Tibial artery (tissue), 4 donors: ENCODE data around the gene ZNF248.
"Not testable (repeated sequence)": the region's sequence is repeated elsewhere in the genome, so short reads cannot be mapped to it uniquely, and the experiment has no call there.

Experiments used
- DNase-seq, 2 donors: peaks; one replicate each; pipeline ENCODE4 v3.0.0-alpha.2; 2019
- H3K27ac ChIP-seq, 2 donors: fragments of 200-600 bp; sonication (generic) in 1 of 2; 1 replicate in 1 of 2; 2 replicates in 1 of 2; pipeline ENCODE4 v1.5.1; 2018 to 2019; ENCODE audit warnings: mild to moderate bottlenecking in 1 of 2
- H3K27me3 ChIP-seq, 2 donors: fragments of 200-600 bp; sonication (generic) in 1 of 2; one replicate each; pipeline versions ENCODE4 v1.5.1 to v1.6.0; 2016 to 2019
- H3K36me3 ChIP-seq, 3 donors: fragments of 200-600 bp; sonication (generic) in 2 of 3; one replicate each; pipeline ENCODE4 v1.5.1; 2016 to 2019; ENCODE audit warnings: mild to moderate bottlenecking in 2 of 3
- H3K4me1 ChIP-seq, 4 donors: fragments of 200-600 bp; sonication (generic) in 2 of 4; 1 replicate in 3 of 4; 2 replicates in 1 of 4; pipeline ENCODE4 v1.5.1; 2016 to 2019
- H3K4me3 ChIP-seq, 2 donors: fragments of 200-600 bp; sonication (generic) in 1 of 2; 1 replicate in 1 of 2; 2 replicates in 1 of 2; pipeline ENCODE4 v1.5.1; 2018 to 2019; ENCODE audit warnings: mild to moderate bottlenecking in 2 of 2
- H3K9me3 ChIP-seq, 3 donors: fragments of 200-600 bp; sonication (generic) in 1 of 3; one replicate each; pipeline ENCODE4 v1.5.1; 2016 to 2019
- CTCF ChIP-seq, 2 experiments: fragments of 200-600 bp in 1 of 2; fragments of 450-650 bp in 1 of 2; IDR thresholded peaks; one replicate each; pipeline ENCODE4 v1.5.1; 2017 to 2019; ENCODE audit warnings: antibody characterized with exemption in 2 of 2, mild to moderate bottlenecking in 1 of 2, moderate library complexity in 1 of 2
- intact Hi-C: fragments of 100-400 bp; cut with DNase I; formaldehyde crosslinking; loops from one replicate; pipeline ENCODE4 v1.15.0; 2023; ENCODE audit warnings: low total_unique reads

The ZNF248 gene

GRCh38 chr10:37865957-37866803 lies 8.8 kb upstream of the ZNF248 start:
- H3K27ac ChIP-seq: no peak overlapping the region
- no peaks in the 10 kb centered on the region for H3K36me3 ChIP-seq
- no peak for TF ChIP-seq CTCF (IDR thresholded peaks at IDR 0.05)
- no peaks in the 10 kb centered on the region for H3K27me3 ChIP-seq
- no peak for DNase-seq
- H3K9me3 ChIP-seq: no peaks in the 10 kb centered on the region
- intact Hi-C loops: no loop called here
- H3K4me1 ChIP-seq: no peaks in the 10 kb centered on the region
- H3K4me3 ChIP-seq: no peak overlapping the region

GRCh38 chr10:37865264-37865663 lies 7.9 kb upstream of the ZNF248 start:
- Histone ChIP-seq H3K27ac (no peak overlapping the region), H3K4me3 (no peak overlapping the region), H3K36me3 (no peaks in the 10 kb centered on the region), H3K9me3 (no peaks in the 10 kb centered on the region), H3K4me1 (no peaks in the 10 kb centered on the region), H3K27me3 (no peaks in the 10 kb centered on the region)
- DNase-seq: no peak
- intact Hi-C loops: no loop called here
- TF ChIP-seq CTCF (IDR thresholded peaks at IDR 0.05): no peak

GRCh38 chr10:37860494-37861190 lies 3.2 kb upstream of the ZNF248 start:
- no peaks in the 10 kb centered on the region for H3K9me3 ChIP-seq
- no peak overlapping the region for H3K4me3 ChIP-seq
- no peaks in the 10 kb centered on the region for H3K27me3 ChIP-seq
- intact Hi-C loops: no loop called here
- H3K4me1 ChIP-seq: peaks cover 0 to 18% (median 8%) of the 10 kb centered on the region in 4 donors
- H3K36me3 ChIP-seq: no peaks in the 10 kb centered on the region
- peak overlapping the region; percentile 30 to 44 for H3K27ac ChIP-seq
- no peak for DNase-seq
- TF ChIP-seq CTCF (IDR thresholded peaks at IDR 0.05): no peak

GRCh38 chr10:37859270-37859669 lies 1.9 kb upstream of the ZNF248 start:
- not testable (repeated sequence) for H3K9me3 ChIP-seq, H3K4me3 ChIP-seq, H3K36me3 ChIP-seq, H3K27me3 ChIP-seq, DNase-seq
- intact Hi-C loops: loop anchor here (10.0 kb wide), 2 partner anchors 156 to 236 kb away; partner anchors contain the start of genes ZNF33A and ZNF37A
- Histone ChIP-seq H3K4me1 (peaks cover 0 to 29% (median 8%) of the 10 kb centered on the region in 4 donors), H3K27ac (peak overlapping the region in 1 of 2 donors; percentile 97)

- Histone ChIP-seq H3K36me3 (peaks cover 0 to 5% (median 3%) of the 10 kb centered on the region in 3 donors), H3K27ac (peak overlapping the region; percentile 97 to 100), H3K9me3 (no peaks in the 10 kb centered on the region), H3K4me3 (peak overlapping the region; percentile 74 to 93), H3K4me1 (peaks cover 0 to 29% (median 8%) of the 10 kb centered on the region in 4 donors), H3K27me3 (no peaks in the 10 kb centered on the region)
- TF ChIP-seq CTCF (IDR thresholded peaks at IDR 0.05): no peak
- intact Hi-C loops: loop anchor here (10.0 kb wide), 2 partner anchors 158 to 238 kb away; partner anchors contain the start of genes ZNF33A and ZNF37A
- DNase-seq: peak in 1 of 2 donors; percentile 34
These were observed 526 bp downstream of the ZNF248 start for GRCh38 chr10:37856881-37857286.

- Histone ChIP-seq H3K27me3 (no peaks in the 10 kb centered on the region), H3K36me3 (peaks cover 0 to 5% (median 3%) of the 10 kb centered on the region in 3 donors), H3K27ac (peak overlapping the region in 1 of 2 donors; percentile 97), H3K9me3 (no peaks in the 10 kb centered on the region), H3K4me1 (peaks cover 0 to 29% (median 8%) of the 10 kb centered on the region in 4 donors), H3K4me3 (peak overlapping the region; percentile 5 to 93)
- no peak for TF ChIP-seq CTCF (IDR thresholded peaks at IDR 0.05)
- intact Hi-C loops: loop anchor here (10.0 kb wide), 2 partner anchors 159 to 239 kb away; partner anchors contain the start of genes ZNF33A and ZNF37A
- DNase-seq: no peak
These were observed 1.8 kb downstream of the ZNF248 start for GRCh38 chr10:37855636-37856035.
